HepG2 (cell line): Measurements from ENCODE around the gene ZNF132. TPM values are rescaled to one million over a fixed set of nuclear protein-coding genes. Genes with fewer than 3 reads are reported as not detected.

Experiments
- SIN3B ChIP-seq: fragments of 150-350 bp; IDR thresholded peaks from 2 replicates; pipeline ENCODE4 v1.6.1; 2014; ENCODE audit warnings: low read length
- TARDBP ChIP-seq: sonication (generic); formaldehyde crosslinking; IDR thresholded peaks from 2 replicates; pipeline ENCODE4 v1.8.0; 2022; ENCODE audit warnings: mild to moderate bottlenecking, missing genetic modification reagents
- THAP11 ChIP-seq: IDR thresholded peaks from 2 replicates; pipeline ENCODE4 v1.6.1; 2016; ENCODE audit warnings: missing biosample characterization, missing genetic modification reagents
- ZFYVE20 ChIP-seq: sonication (generic); formaldehyde crosslinking; IDR thresholded peaks from 2 replicates; pipeline ENCODE4 v1.8.0; 2023; ENCODE audit warnings: low read depth, mild to moderate bottlenecking, moderate library complexity, missing genetic modification reagents, borderline replicate concordance
- ZNF274 ChIP-seq: sonication (generic); formaldehyde crosslinking; IDR thresholded peaks from 2 replicates; pipeline ENCODE4 v1.5.1; 2020; ENCODE audit warnings: mild to moderate bottlenecking, missing genetic modification reagents
- ZNF605 ChIP-seq: sonication (generic); formaldehyde crosslinking; IDR thresholded peaks from 2 replicates; pipeline ENCODE4 v1.8.0; 2022; ENCODE audit warnings: mild to moderate bottlenecking, missing genetic modification reagents
- ZNF749 ChIP-seq: sonication (generic); formaldehyde crosslinking; IDR thresholded peaks from 2 replicates; pipeline ENCODE4 v1.8.0; 2022; ENCODE audit warnings: mild to moderate bottlenecking, missing genetic modification reagents, moderate library complexity, borderline replicate concordance
- polyA plus RNA-seq, 8 experiments: library from polyadenylated mRNA; depleted of rRNA in 3 of 8; stranded (reverse) in 7 of 8; unstranded in 1 of 8; fragments of >200 nt; fragmentation: Illumina TruSeq in 4 of 8; extraction: Trizol in 4 of 8; gene quantifications; 2 replicates each; pipeline versions ENCODE4 v1.2.1 to v1.2.3, GENCODE V29; 2011 to 2016; ENCODE audit warnings: low read depth in 4 of 8, missing spikeins in 1 of 8, mixed read lengths in 1 of 8; ENCODE audit not compliant: insufficient read depth in 1 of 8
- total RNA-seq, 5 experiments: library from RNA; depleted of rRNA; stranded (reverse); fragments of >200 nt; fragmentation: Illumina TruSeq; extraction: Trizol; gene quantifications; 2 replicates each; pipeline ENCODE4 v1.2.3, GENCODE V29; 2016; ENCODE audit warnings: low read depth in 1 of 5
- TF ChIP-seq, protein P1 (sequence below): sonication (generic); formaldehyde crosslinking; IDR thresholded peaks from 2 replicates; pipeline ENCODE4 v1.5.1; 2020; ENCODE audit warnings: mild to moderate bottlenecking, missing genetic modification reagents
- TF ChIP-seq, protein P2 (sequence below), 2 experiments: sonication (generic) in 1 of 2; formaldehyde crosslinking in 1 of 2; IDR thresholded peaks; 2 replicates each; pipeline versions ENCODE4 v1.4.0 to v1.6.1; 2018 to 2020; ENCODE audit warnings: missing genetic modification reagents in 2 of 2, borderline replicate concordance in 1 of 2, low read depth in 1 of 2, mild to moderate bottlenecking in 1 of 2, missing biosample characterization in 1 of 2
- TF ChIP-seq, protein P3 (sequence below): sonication (generic); formaldehyde crosslinking; IDR thresholded peaks from one replicate; pipeline ENCODE4 v1.5.1; 2020; ENCODE audit warnings: mild to moderate bottlenecking, missing genetic modification reagents; ENCODE audit errors: not compliant biosample characterization
- TF ChIP-seq, protein P4 (sequence below): sonication (generic); formaldehyde crosslinking; IDR thresholded peaks from 2 replicates; pipeline ENCODE4 v1.8.0; 2022; ENCODE audit warnings: mild to moderate bottlenecking, missing genetic modification reagents, borderline replicate concordance

The ZNF132 gene
- total and polyA plus RNA-seq, 2 of the 13 experiments (the other 11 are each of a cell fraction or from before 2014, with no cell fraction given) = not detected

DNA sequence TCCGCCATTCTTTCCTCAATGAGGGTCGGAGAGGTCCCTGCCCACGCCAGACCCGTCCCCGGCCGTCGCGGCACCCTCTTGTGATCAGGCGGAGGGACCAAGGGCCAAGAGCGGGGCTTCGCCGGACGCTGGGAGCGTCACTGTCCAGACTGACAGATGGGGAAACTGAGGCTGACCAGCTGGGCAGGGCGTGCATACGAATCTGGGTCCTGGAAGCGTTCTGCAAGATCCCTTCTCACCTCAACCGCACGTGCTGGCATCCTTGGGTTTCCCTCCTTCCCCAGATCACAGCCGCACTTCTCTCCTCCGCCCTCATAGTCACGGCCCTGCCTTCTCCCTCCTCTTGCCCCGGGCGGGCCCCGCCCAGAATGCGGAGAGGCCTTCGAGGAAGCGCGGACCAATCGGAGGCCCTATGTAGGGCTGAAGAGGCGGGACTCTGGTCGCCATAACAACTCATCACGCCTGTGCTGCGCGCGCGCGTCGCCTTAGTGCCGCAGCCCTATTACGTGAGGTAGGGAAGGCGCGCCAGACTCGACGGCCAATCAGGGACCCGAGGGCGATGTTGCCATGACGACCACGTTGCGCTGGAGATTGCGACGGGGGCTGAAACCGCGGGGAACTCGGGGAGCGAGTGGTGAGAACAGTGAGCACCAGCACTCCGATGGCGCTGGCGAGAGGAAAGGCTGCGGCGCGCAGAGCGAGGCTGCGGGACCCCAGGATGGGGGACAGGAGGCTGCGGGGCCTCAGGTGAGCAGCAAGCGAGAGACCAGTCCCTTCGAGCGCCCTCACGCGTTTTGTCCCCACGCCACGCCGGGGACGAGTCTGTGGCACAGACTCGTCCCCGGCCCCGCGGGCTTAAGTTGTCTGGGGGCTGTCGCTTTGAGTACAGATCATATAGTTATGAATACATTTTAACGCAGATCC, 38.8 kb downstream of the ZNF132 start (continued):
- TF ChIP-seq, protein P1, sequence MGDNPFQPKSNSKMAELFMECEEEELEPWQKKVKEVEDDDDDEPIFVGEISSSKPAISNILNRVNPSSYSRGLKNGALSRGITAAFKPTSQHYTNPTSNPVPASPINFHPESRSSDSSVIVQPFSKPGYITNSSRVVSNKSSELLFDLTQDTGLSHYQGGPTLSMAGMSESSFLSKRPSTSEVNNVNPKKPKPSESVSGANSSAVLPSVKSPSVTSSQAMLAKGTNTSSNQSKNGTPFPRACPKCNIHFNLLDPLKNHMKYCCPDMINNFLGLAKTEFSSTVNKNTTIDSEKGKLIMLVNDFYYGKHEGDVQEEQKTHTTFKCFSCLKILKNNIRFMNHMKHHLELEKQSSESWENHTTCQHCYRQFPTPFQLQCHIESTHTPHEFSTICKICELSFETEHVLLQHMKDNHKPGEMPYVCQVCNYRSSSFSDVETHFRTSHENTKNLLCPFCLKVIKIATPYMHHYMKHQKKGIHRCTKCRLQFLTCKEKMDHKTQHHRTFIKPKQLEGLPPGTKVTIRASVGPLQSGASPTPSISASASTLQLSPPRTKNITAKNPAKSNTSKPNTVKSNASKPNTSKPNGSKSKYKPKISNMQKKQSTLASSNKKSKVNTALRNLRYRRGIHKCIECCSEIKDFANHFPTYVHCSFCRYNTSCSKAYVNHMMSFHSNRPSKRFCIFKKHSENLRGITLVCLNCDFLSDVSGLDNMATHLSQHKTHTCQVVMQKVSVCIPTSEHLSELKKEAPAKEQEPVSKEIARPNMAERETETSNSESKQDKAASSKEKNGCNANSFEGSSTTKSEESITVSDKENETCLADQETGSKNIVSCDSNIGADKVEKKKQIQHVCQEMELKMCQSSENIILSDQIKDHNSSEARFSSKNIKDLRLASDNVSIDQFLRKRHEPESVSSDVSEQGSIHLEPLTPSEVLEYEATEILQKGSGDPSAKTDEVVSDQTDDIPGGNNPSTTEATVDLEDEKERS = 0 out of 2 replicates have a peak, but pooled peaks have one; percentile 28
- TF ChIP-seq, protein P2, sequence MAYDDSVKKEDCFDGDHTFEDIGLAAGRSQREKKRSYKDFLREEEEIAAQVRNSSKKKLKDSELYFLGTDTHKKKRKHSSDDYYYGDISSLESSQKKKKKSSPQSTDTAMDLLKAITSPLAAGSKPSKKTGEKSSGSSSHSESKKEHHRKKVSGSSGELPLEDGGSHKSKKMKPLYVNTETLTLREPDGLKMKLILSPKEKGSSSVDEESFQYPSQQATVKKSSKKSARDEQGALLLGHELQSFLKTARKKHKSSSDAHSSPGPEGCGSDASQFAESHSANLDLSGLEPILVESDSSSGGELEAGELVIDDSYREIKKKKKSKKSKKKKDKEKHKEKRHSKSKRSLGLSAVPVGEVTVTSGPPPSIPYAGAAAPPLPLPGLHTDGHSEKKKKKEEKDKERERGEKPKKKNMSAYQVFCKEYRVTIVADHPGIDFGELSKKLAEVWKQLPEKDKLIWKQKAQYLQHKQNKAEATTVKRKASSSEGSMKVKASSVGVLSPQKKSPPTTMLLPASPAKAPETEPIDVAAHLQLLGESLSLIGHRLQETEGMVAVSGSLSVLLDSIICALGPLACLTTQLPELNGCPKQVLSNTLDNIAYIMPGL (CRISPR knock-in tag; IDR thresholded peaks at IDR 0.05; ENCODE audit: borderline replicate concordance in 1 of 2, low read depth in 1 of 2) = peak in 1 of 2 experiments; percentile 64; a peak in 1 of 4 replicates
- TF ChIP-seq, protein P3, sequence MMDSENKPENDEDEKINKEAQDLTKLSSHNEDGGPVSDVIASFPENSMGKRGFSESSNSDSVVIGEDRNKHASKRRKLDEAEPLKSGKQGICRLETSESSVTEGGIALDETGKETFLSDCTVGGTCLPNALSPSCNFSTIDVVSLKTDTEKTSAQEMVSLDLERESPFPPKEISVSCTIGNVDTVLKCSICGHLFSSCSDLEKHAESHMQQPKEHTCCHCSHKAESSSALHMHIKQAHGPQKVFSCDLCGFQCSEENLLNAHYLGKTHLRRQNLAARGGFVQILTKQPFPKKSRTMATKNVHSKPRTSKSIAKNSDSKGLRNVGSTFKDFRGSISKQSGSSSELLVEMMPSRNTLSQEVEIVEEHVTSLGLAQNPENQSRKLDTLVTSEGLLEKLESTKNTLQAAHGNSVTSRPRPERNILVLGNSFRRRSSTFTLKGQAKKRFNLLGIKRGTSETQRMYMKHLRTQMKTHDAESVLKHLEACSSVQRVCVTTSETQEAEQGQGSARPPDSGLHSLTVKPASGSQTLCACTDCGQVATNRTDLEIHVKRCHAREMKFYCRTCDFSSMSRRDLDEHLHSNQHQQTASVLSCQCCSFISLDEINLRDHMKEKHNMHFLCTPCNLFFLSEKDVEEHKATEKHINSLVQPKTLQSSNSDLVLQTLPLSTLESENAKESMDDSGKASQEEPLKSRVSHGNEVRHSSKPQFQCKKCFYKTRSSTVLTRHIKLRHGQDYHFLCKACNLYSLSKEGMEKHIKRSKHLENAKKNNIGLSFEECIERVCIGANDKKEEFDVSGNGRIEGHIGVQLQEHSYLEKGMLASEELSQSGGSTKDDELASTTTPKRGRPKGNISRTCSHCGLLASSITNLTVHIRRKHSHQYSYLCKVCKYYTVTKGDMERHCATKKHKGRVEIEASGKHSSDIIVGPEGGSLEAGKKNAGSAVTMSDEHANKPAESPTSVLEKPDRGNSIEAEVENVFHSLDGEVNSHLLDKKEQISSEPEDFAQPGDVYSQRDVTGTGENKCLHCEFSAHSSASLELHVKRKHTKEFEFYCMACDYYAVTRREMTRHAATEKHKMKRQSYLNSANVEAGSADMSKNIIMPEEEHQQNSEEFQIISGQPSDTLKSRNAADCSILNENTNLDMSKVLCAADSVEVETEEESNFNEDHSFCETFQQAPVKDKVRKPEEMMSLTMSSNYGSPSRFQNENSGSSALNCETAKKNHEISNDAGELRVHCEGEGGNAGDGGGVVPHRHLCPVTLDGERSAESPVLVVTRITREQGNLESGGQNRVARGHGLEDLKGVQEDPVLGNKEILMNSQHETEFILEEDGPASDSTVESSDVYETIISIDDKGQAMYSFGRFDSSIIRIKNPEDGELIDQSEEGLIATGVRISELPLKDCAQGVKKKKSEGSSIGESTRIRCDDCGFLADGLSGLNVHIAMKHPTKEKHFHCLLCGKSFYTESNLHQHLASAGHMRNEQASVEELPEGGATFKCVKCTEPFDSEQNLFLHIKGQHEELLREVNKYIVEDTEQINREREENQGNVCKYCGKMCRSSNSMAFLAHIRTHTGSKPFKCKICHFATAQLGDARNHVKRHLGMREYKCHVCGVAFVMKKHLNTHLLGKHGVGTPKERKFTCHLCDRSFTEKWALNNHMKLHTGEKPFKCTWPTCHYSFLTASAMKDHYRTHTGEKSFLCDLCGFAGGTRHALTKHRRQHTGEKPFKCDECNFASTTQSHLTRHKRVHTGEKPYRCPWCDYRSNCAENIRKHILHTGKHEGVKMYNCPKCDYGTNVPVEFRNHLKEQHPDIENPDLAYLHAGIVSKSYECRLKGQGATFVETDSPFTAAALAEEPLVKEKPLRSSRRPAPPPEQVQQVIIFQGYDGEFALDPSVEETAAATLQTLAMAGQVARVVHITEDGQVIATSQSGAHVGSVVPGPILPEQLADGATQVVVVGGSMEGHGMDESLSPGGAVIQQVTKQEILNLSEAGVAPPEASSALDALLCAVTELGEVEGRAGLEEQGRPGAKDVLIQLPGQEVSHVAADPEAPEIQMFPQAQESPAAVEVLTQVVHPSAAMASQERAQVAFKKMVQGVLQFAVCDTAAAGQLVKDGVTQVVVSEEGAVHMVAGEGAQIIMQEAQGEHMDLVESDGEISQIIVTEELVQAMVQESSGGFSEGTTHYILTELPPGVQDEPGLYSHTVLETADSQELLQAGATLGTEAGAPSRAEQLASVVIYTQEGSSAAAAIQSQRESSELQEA = peak; percentile 56
- TF ChIP-seq ZNF605 = peak; percentile 72; the same call in 1 of the 2 replicates
- peak; percentile 75; the same call in 1 of the 2 replicates for TF ChIP-seq TARDBP (CRISPR knock-in tag)
- TF ChIP-seq ZFYVE20 (CRISPR knock-in tag) = no peak
- TF ChIP-seq ZNF274 (CRISPR knock-in tag) = peak; percentile 58; the same call in 1 of the 2 replicates
- peak; percentile 86 for TF ChIP-seq THAP11 (CRISPR knock-in tag)
- TF ChIP-seq ZNF749 = peak; percentile 57; the same call in 1 of the 2 replicates
- peak; percentile 70; the same call in 1 of the 2 replicates for TF ChIP-seq SIN3B
- TF ChIP-seq, protein P4, sequence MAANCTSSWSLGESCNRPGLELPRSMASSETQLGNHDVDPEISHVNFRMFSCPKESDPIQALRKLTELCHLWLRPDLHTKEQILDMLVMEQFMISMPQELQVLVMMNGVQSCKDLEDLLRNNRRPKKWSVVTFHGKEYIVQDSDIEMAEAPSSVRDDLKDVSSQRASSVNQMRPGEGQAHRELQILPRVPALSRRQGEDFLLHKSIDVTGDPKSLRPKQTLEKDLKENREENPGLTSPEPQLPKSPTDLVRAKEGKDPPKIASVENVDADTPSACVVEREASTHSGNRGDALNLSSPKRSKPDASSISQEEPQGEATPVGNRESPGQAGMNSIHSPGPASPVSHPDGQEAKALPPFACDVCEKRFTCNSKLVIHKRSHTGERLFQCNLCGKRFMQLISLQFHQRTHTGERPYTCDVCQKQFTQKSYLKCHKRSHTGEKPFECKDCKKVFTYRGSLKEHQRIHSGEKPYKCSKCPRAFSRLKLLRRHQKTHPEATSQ (CRISPR knock-in tag) = peak; percentile 55; the same call in 1 of the 2 replicates
